Activated CD4-positive, alpha-beta T cell treated with anti-CD3 and anti-CD28 coated beads, Interleukin-2, amount 10 ng/mL, durations not matched to agents 24 days and 14 days (primary cell): ENCODE measurements around the gene PER2. TPM values are rescaled to one million over a fixed set of nuclear protein-coding genes. Genes with fewer than 3 reads are reported as not detected.

Experiments used
- DNase-seq: peaks from one replicate; pipeline ENCODE4 v3.0.0; 2022
- H3K27ac Mint-ChIP-seq: one replicate; pipeline ENCODE4 v1.8.0; 2022; ENCODE audit warnings: mild to moderate bottlenecking, mixed read lengths
- H3K27me3 Mint-ChIP-seq: one replicate; pipeline ENCODE4 v1.8.0; 2022; ENCODE audit warnings: mixed read lengths
- H3K36me3 Mint-ChIP-seq: one replicate; pipeline ENCODE4 v1.8.0; 2022; ENCODE audit warnings: low read depth, mild to moderate bottlenecking, mixed read lengths
- H3K4me1 Mint-ChIP-seq: one replicate; pipeline ENCODE4 v1.8.0; 2021; ENCODE audit warnings: mixed read lengths
- H3K4me3 Mint-ChIP-seq: one replicate; pipeline ENCODE4 v1.8.0; 2022; ENCODE audit warnings: mild to moderate bottlenecking, moderate library complexity, mixed read lengths
- H3K9me3 Mint-ChIP-seq: one replicate; pipeline ENCODE4 v1.8.0; 2021; ENCODE audit warnings: mixed read lengths
- intact Hi-C: fragments of 100-400 bp; cut with micrococcal nuclease; formaldehyde crosslinking; loops from one replicate; pipeline ENCODE4 v1.15.1; 2023
- total RNA-seq: library from RNA; stranded (reverse); gene quantifications from 2 replicates; pipeline ENCODE4 v1.2.3, GENCODE V29; 2022

The PER2 gene
- total RNA-seq, 1 donor from 2014 or later: 18.3 TPM

GRCh38 chr2:238251331-238251730, 37.1 kb downstream of the PER2 start:
- no peaks in the 10 kb centered on the region for H3K9me3 Mint-ChIP-seq
- H3K4me1 Mint-ChIP-seq: no peaks in the 10 kb centered on the region
- no peak overlapping the region for H3K27ac Mint-ChIP-seq
- DNase-seq: no peak
- peaks cover 39% of the 10 kb centered on the region for H3K36me3 Mint-ChIP-seq
- intact Hi-C loops: no loop called here
- no peak overlapping the region for H3K4me3 Mint-ChIP-seq
- H3K27me3 Mint-ChIP-seq: no peaks in the 10 kb centered on the region

GRCh38 chr2:238250896-238251295, 37.5 kb downstream of the PER2 start:
- no peak overlapping the region for H3K4me3 Mint-ChIP-seq
- H3K9me3 Mint-ChIP-seq: no peaks in the 10 kb centered on the region
- intact Hi-C loops: no loop called here
- DNase-seq: no peak
- peaks cover 39% of the 10 kb centered on the region for H3K36me3 Mint-ChIP-seq
- H3K27me3 Mint-ChIP-seq: no peaks in the 10 kb centered on the region
- H3K27ac Mint-ChIP-seq: no peak overlapping the region
- H3K4me1 Mint-ChIP-seq: no peaks in the 10 kb centered on the region

GRCh38 chr2:238247841-238248453, 40.5 kb downstream of the PER2 start:
- peaks cover 33% of the 10 kb centered on the region for H3K36me3 Mint-ChIP-seq
- H3K27ac Mint-ChIP-seq: no peak overlapping the region

GRCh38 chr2:238247002-238247822, 41.2 kb downstream of the PER2 start:
- no peaks in the 10 kb centered on the region for H3K4me1 Mint-ChIP-seq
- no peaks in the 10 kb centered on the region for H3K9me3 Mint-ChIP-seq

More at GRCh38 chr2:238247841-238248453, 40.5 kb downstream of the PER2 start:
- no peak for DNase-seq
- Mint-ChIP-seq H3K27me3 (no peaks in the 10 kb centered on the region), H3K4me3 (no peak overlapping the region), H3K4me1 (no peaks in the 10 kb centered on the region), H3K9me3 (no peaks in the 10 kb centered on the region)
- intact Hi-C loops: no loop called here

GRCh38 chr2:238244151-238244550, 44.3 kb downstream of the PER2 start:
- intact Hi-C loops: no loop called here
- H3K36me3 Mint-ChIP-seq: peaks cover 22% of the 10 kb centered on the region

More at GRCh38 chr2:238247002-238247822, 41.2 kb downstream of the PER2 start:
- peaks cover 2% of the 10 kb centered on the region for H3K27me3 Mint-ChIP-seq
- H3K27ac Mint-ChIP-seq: no peak overlapping the region
- intact Hi-C loops: no loop called here
- no peak for DNase-seq
- no peak overlapping the region for H3K4me3 Mint-ChIP-seq
- peaks cover 32% of the 10 kb centered on the region for H3K36me3 Mint-ChIP-seq

GRCh38 chr2:238243496-238244076, 44.8 kb downstream of the PER2 start:
- DNase-seq: no peak
- H3K36me3 Mint-ChIP-seq: peaks cover 22% of the 10 kb centered on the region
- H3K9me3 Mint-ChIP-seq: no peaks in the 10 kb centered on the region
- H3K27me3 Mint-ChIP-seq: peaks cover 17% of the 10 kb centered on the region
- no peak overlapping the region for H3K27ac Mint-ChIP-seq
- H3K4me1 Mint-ChIP-seq: peaks cover 2% of the 10 kb centered on the region
- intact Hi-C loops: no loop called here
- no peak overlapping the region for H3K4me3 Mint-ChIP-seq

More at GRCh38 chr2:238244151-238244550, 44.3 kb downstream of the PER2 start:
- Mint-ChIP-seq H3K4me1 (peaks cover 2% of the 10 kb centered on the region), H3K4me3 (no peak overlapping the region), H3K27me3 (peaks cover 16% of the 10 kb centered on the region), H3K9me3 (no peaks in the 10 kb centered on the region), H3K27ac (no peak overlapping the region)
- no peak for DNase-seq

GRCh38 chr2:238242731-238243495, 45.5 kb downstream of the PER2 start:
- no peak overlapping the region for H3K27ac Mint-ChIP-seq
- peaks cover 2% of the 10 kb centered on the region for H3K4me1 Mint-ChIP-seq
- H3K4me3 Mint-ChIP-seq: no peak overlapping the region
- H3K27me3 Mint-ChIP-seq: peaks cover 23% of the 10 kb centered on the region
- DNase-seq: no peak
- peaks cover 19% of the 10 kb centered on the region for H3K36me3 Mint-ChIP-seq
- no peaks in the 10 kb centered on the region for H3K9me3 Mint-ChIP-seq
- intact Hi-C loops: no loop called here

GRCh38 chr2:238241970-238242369, 46.4 kb downstream of the PER2 start:
- intact Hi-C loops: loop anchor here (2.0 kb wide), 1 partner anchor 39 kb away; the partner anchor contains the start of gene ILKAP

GRCh38 chr2:238240757-238241711, 47.4 kb downstream of the PER2 start:
- intact Hi-C loops: loop anchor here (1.0 to 2.0 kb wide), 2 partner anchors 10 to 38 kb away; partner anchors contain the start of gene ILKAP
- peak overlapping the region; percentile 61 for H3K4me3 Mint-ChIP-seq
- peaks cover 11% of the 10 kb centered on the region for H3K36me3 Mint-ChIP-seq
- peaks cover 2% of the 10 kb centered on the region for H3K4me1 Mint-ChIP-seq
- no peak overlapping the region for H3K27ac Mint-ChIP-seq
- no peaks in the 10 kb centered on the region for H3K9me3 Mint-ChIP-seq
- peaks cover 37% of the 10 kb centered on the region for H3K27me3 Mint-ChIP-seq
- DNase-seq: peak; percentile 68

More at GRCh38 chr2:238241970-238242369, 46.4 kb downstream of the PER2 start:
- H3K27ac Mint-ChIP-seq: no peak overlapping the region
- H3K36me3 Mint-ChIP-seq: peaks cover 16% of the 10 kb centered on the region
- H3K9me3 Mint-ChIP-seq: no peaks in the 10 kb centered on the region
- peaks cover 2% of the 10 kb centered on the region for H3K4me1 Mint-ChIP-seq
- no peak for DNase-seq
- peak overlapping the region; percentile 61 for H3K4me3 Mint-ChIP-seq
- peaks cover 30% of the 10 kb centered on the region for H3K27me3 Mint-ChIP-seq

GRCh38 chr2:238239863-238240756, 48.3 kb downstream of the PER2 start, which contains the start of gene HES6:
Gene HES6 (minus strand): TSS chr2:238240038. CDS start chr2:238239905, 133 bp downstream.
- H3K36me3 Mint-ChIP-seq: peaks cover 4% of the 10 kb centered on the region
- H3K4me1 Mint-ChIP-seq: peaks cover 6% of the 10 kb centered on the region
- peak within 1 kb of the TSS; percentile 51 for H3K27ac Mint-ChIP-seq
- peaks cover 46% of the 10 kb centered on the region for H3K27me3 Mint-ChIP-seq
- peak within 1 kb of the TSS; percentile 83 for H3K4me3 Mint-ChIP-seq
- peak; percentile 95 for DNase-seq
- intact Hi-C loops: loop anchor here (1.0 to 2.0 kb wide), 3 partner anchors 9 to 273 kb away; partner anchors contain the start of genes ILKAP and UBE2F
- H3K9me3 Mint-ChIP-seq: no peaks in the 10 kb centered on the region

GRCh38 chr2:238239543-238239862, 48.9 kb downstream of the PER2 start:
- peaks cover 2% of the 10 kb centered on the region for H3K36me3 Mint-ChIP-seq
- peaks cover 6% of the 10 kb centered on the region for H3K4me1 Mint-ChIP-seq
- DNase-seq: no peak
- peak overlapping the region; percentile 83 for H3K4me3 Mint-ChIP-seq
- intact Hi-C loops: loop anchor here (2.0 kb wide), 1 partner anchor 273 kb away; the partner anchor contains the start of gene UBE2F
- H3K27me3 Mint-ChIP-seq: peaks cover 48% of the 10 kb centered on the region
- H3K9me3 Mint-ChIP-seq: no peaks in the 10 kb centered on the region
- no peak overlapping the region for H3K27ac Mint-ChIP-seq
